Measurements from ENCODE around the gene MSN. TPM values are rescaled to one million over a fixed set of nuclear protein-coding genes. Genes with fewer than 3 reads are reported as not detected.
"Not testable (repeated sequence)": the region's sequence is repeated elsewhere in the genome, so short reads cannot be mapped to it uniquely, and the experiment has no call there.

MSN gene
- polyA plus RNA-seq, 2 donors = 32.9 to 50.4 TPM

DNA sequence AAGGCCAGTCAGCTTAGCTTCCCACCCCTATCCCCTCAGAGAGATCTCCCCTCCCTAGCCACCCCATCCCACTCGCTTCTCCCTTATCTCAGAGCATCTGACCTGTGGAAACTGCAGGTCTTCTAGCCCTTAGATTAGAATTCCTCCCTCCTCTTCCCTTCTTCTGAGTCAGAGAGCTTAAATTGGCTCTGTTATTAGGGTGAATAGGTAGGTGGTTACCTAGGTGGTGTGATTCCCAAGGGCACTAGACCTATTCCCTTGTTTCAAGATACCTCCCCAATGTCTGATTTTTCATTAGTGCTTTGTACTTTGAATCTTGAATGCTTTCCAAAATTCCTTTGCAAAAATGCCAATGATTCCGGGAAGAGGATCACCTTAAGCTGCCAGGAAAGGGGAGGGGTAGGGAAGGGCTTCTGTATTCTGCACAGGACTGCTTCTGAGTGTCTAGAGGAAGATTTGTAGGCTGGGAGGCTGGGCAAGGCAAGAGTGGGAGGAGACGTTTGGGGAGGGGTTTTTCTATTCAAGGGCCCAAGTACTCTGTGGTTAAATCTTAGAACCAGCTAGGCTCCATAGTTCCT lies 24.5 kb upstream of the MSN start:
- H3K36me3 ChIP-seq (ENCODE audit: control insufficient read depth in 2 of 2, insufficient read depth in 2 of 2, low read length in 1 of 2) = no peaks in the 10 kb centered on the region
- peaks cover 0 to 3% of the 10 kb centered on the region in 2 donors for H3K4me1 ChIP-seq (ENCODE audit: control insufficient read depth in 2 of 2, insufficient read depth in 2 of 2, low read length in 1 of 2)
- H3K9me3 ChIP-seq (ENCODE audit: control insufficient read depth in 2 of 2, insufficient read depth in 1 of 2, low read depth in 1 of 2, low read length in 1 of 2) = no peaks in the 10 kb centered on the region
- 20 to 26% methylated on average over 3 of the region's 3 CpGs for WGBS, 2 donors
- H3K27me3 ChIP-seq (ENCODE audit: control insufficient read depth in 1 of 2, insufficient read depth in 2 of 2, low read length in 2 of 2) = no peaks in the 10 kb centered on the region
- no peak overlapping the region for H3K4me3 ChIP-seq (ENCODE audit: low read depth in 1 of 2, low read length in 2 of 2)
- H3K27ac ChIP-seq (ENCODE audit: low read depth in 2 of 2, low read length in 1 of 2) = peak overlapping the region; percentile 45 to 74

DNA sequence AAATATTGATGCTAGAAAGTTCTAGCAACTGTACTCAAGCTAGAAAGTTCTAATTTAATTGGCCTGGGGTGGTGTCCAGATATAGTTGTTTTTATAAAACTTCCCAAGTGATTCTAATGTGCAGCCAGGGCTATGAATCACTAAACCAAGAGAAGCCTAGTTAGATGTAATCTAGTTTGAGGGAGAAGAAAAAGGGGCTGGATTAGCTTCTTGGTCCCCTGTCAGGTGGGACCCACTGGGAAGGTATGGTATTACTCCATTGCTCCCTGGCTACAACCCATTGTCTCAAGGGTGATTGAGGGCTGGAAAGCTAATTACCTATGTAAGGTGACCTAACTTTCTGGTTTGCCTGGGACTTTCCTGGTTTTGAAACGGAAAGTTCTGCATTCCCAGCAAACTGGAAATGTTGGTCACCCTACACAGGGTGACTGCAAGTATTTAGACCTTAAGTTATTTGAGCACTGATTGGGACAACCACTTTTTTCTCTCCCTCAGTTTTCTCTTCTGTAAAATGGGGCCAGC lies 23.9 kb upstream of the MSN start:
- Histone ChIP-seq H3K27me3 (ENCODE audit: control insufficient read depth in 1 of 2, insufficient read depth in 2 of 2, low read length in 2 of 2) (no peaks in the 10 kb centered on the region), H3K4me3 (ENCODE audit: low read depth in 1 of 2, low read length in 2 of 2) (no peak overlapping the region), H3K36me3 (ENCODE audit: control insufficient read depth in 2 of 2, insufficient read depth in 2 of 2, low read length in 1 of 2) (no peaks in the 10 kb centered on the region), H3K27ac (ENCODE audit: low read depth in 2 of 2, low read length in 1 of 2) (peak overlapping the region; percentile 66 to 74), H3K4me1 (ENCODE audit: control insufficient read depth in 2 of 2, insufficient read depth in 2 of 2, low read length in 1 of 2) (peaks cover 0 to 3% of the 10 kb centered on the region in 2 donors), H3K9me3 (ENCODE audit: control insufficient read depth in 2 of 2, insufficient read depth in 1 of 2, low read depth in 1 of 2, low read length in 1 of 2) (no peaks in the 10 kb centered on the region)
- WGBS, 2 donors = 37 to 41% methylated on average over 1 of the region's 1 CpG

DNA sequence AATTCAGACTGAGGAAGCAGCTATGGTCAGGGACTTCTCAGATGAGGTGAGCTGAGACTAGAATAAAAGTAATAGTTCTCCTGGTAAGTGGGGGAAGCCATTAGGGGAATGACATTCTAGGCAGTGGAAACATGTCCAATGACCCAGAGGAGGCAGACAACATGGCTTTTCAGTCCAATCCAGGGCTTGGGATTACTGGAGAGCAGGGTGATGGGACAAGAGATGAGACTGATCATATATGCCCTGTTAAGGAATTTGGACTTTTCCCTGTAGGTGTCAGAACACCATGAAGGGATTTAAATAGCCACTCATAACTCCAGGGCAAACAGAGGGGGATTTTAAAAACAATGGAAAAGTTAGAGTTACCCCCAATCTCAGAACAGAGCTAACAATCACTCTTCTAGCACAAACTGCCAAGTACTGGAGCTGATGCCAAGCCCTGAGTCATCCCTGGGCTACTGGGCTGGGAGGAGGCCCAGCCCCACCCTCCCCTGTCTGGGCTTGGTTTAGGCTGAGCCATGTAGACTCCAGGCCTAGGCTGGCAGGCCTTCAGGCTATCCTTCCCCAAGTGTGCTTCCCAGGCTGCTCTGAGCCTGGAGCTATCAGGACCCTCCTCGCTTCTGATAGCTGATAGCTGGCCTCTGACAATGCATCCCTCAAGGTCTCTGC lies 22.7 kb upstream of the MSN start:
- Histone ChIP-seq H3K9me3 (ENCODE audit: control insufficient read depth in 2 of 2, insufficient read depth in 1 of 2, low read depth in 1 of 2, low read length in 1 of 2) (no peaks in the 10 kb centered on the region), H3K27ac (ENCODE audit: low read depth in 2 of 2, low read length in 1 of 2) (peak overlapping the region; percentile 49 to 74), H3K27me3 (ENCODE audit: control insufficient read depth in 1 of 2, insufficient read depth in 2 of 2, low read length in 2 of 2) (no peaks in the 10 kb centered on the region), H3K4me1 (ENCODE audit: control insufficient read depth in 2 of 2, insufficient read depth in 2 of 2, low read length in 1 of 2) (peaks cover 0 to 3% of the 10 kb centered on the region in 2 donors), H3K36me3 (ENCODE audit: control insufficient read depth in 2 of 2, insufficient read depth in 2 of 2, low read length in 1 of 2) (no peaks in the 10 kb centered on the region), H3K4me3 (ENCODE audit: low read depth in 1 of 2, low read length in 2 of 2) (no peak overlapping the region)
- WGBS, 2 donors = 8 to 19% methylated on average over 1 of the region's 1 CpG

GRCh38 chrX:65647801-65648200 lies 19.7 kb upstream of the MSN start:
- 59 to 82% methylated on average over 3 of the region's 3 CpGs for WGBS, 2 donors
- Histone ChIP-seq H3K9me3 (ENCODE audit: control insufficient read depth in 2 of 2, insufficient read depth in 1 of 2, low read depth in 1 of 2, low read length in 1 of 2) (no peaks in the 10 kb centered on the region), H3K36me3 (ENCODE audit: control insufficient read depth in 2 of 2, insufficient read depth in 2 of 2, low read length in 1 of 2) (no peaks in the 10 kb centered on the region), H3K27me3 (ENCODE audit: control insufficient read depth in 1 of 2, insufficient read depth in 2 of 2, low read length in 2 of 2) (no peaks in the 10 kb centered on the region), H3K4me3 (ENCODE audit: low read depth in 1 of 2, low read length in 2 of 2) (no peak overlapping the region), H3K27ac (ENCODE audit: low read depth in 2 of 2, low read length in 1 of 2) (no peak overlapping the region), H3K4me1 (ENCODE audit: control insufficient read depth in 2 of 2, insufficient read depth in 2 of 2, low read length in 1 of 2) (peaks cover 0 to 3% of the 10 kb centered on the region in 2 donors)

DNA sequence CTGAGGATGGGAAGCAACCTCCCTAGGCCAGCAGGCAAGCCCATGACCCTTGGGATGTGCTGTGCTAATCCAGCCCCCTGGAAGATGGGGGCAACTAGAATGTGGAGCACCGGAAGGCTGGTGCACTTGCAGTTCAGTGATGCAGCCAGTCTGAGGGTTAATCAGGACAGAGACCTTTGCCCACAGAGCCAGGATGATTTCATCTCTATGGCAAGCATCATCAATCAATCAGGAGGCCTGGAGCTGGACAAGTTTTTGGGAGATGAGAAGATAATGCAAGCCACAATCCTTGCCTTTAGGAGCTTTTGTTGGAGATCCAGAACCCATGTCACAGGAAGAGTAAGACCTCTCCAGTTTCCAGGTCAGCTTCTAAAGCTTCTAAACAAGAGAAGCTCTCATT lies 15.4 kb upstream of the MSN start:
- Histone ChIP-seq H3K4me3 (ENCODE audit: low read depth in 1 of 2, low read length in 2 of 2) (no peak overlapping the region), H3K27me3 (ENCODE audit: control insufficient read depth in 1 of 2, insufficient read depth in 2 of 2, low read length in 2 of 2) (no peaks in the 10 kb centered on the region), H3K9me3 (ENCODE audit: control insufficient read depth in 2 of 2, insufficient read depth in 1 of 2, low read depth in 1 of 2, low read length in 1 of 2) (no peaks in the 10 kb centered on the region), H3K4me1 (ENCODE audit: control insufficient read depth in 2 of 2, insufficient read depth in 2 of 2, low read length in 1 of 2) (no peaks in the 10 kb centered on the region), H3K36me3 (ENCODE audit: control insufficient read depth in 2 of 2, insufficient read depth in 2 of 2, low read length in 1 of 2) (no peaks in the 10 kb centered on the region), H3K27ac (ENCODE audit: low read depth in 2 of 2, low read length in 1 of 2) (no peak overlapping the region)
- 81 to 90% methylated on average over 1 of the region's 1 CpG for WGBS, 2 donors

DNA sequence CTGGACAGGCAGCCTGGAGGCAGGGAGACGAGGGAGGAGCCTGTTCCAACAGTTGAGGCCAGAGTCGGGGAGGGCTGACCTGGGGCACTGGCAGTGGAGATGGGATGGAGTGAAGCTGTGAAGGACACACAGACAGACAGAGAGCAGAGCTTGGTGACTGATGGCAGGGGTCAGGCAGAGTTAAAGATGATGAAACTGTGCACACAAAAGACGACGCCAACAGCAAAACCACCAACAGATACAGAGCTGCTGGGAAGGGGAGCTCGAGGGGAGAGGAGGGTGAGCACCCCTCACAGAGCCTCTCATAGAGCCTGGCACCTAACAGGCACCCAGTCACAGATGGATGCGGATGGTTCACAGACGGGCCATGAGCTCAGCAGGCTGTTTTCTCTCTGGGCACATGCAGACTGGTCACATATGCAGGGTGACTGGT lies 10.4 kb upstream of the MSN start:
- H3K36me3 ChIP-seq (ENCODE audit: control insufficient read depth in 2 of 2, insufficient read depth in 2 of 2, low read length in 1 of 2); H3K9me3 ChIP-seq (ENCODE audit: control insufficient read depth in 2 of 2, insufficient read depth in 1 of 2, low read depth in 1 of 2, low read length in 1 of 2); H3K27ac ChIP-seq (ENCODE audit: low read depth in 2 of 2, low read length in 1 of 2); H3K27me3 ChIP-seq (ENCODE audit: control insufficient read depth in 1 of 2, insufficient read depth in 2 of 2, low read length in 2 of 2); H3K4me3 ChIP-seq (ENCODE audit: low read depth in 1 of 2, low read length in 2 of 2); H3K4me1 ChIP-seq (ENCODE audit: control insufficient read depth in 2 of 2, insufficient read depth in 2 of 2, low read length in 1 of 2): not testable (repeated sequence)
- 65 to 66% methylated on average over 4 of the region's 7 CpGs for WGBS, 2 donors

- Histone ChIP-seq H3K27ac (ENCODE audit: low read depth in 2 of 2, low read length in 1 of 2) (no peak overlapping the region), H3K27me3 (ENCODE audit: control insufficient read depth in 1 of 2, insufficient read depth in 2 of 2, low read length in 2 of 2) (peaks cover 0 to 2% of the 10 kb centered on the region in 2 donors), H3K4me3 (ENCODE audit: low read depth in 1 of 2, low read length in 2 of 2) (no peak overlapping the region), H3K9me3 (ENCODE audit: control insufficient read depth in 2 of 2, insufficient read depth in 1 of 2, low read depth in 1 of 2, low read length in 1 of 2) (no peaks in the 10 kb centered on the region), H3K4me1 (ENCODE audit: control insufficient read depth in 2 of 2, insufficient read depth in 2 of 2, low read length in 1 of 2) (no peaks in the 10 kb centered on the region), H3K36me3 (ENCODE audit: control insufficient read depth in 2 of 2, insufficient read depth in 2 of 2, low read length in 1 of 2) (no peaks in the 10 kb centered on the region)
- 69 to 93% methylated on average over 5 of the region's 5 CpGs for WGBS, 2 donors
These were observed 9.8 kb upstream of the MSN start for GRCh38 chrX:65657659-65658058.

DNA sequence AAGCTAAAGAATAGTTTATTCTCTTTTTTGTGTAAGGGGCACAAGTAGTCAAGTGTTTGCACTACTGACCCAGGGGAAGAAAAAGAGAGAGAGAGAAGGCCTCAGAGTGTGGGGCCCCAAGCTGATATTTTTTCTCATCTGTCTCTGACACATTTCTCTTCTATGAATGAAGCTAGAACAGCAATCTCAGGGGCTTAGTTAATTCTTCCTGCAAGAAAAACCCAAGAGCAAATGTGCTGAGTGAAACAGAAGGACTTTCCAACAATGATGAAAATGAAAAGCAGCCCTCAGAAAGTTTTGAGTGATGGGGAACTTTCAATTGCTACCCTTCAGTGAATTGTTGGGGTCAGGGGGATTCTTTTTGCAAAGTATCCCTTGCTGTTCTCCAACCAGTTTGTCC lies 9.2 kb upstream of the MSN start:
- Histone ChIP-seq H3K9me3 (ENCODE audit: control insufficient read depth in 2 of 2, insufficient read depth in 1 of 2, low read depth in 1 of 2, low read length in 1 of 2) (no peaks in the 10 kb centered on the region), H3K4me3 (ENCODE audit: low read depth in 1 of 2, low read length in 2 of 2) (no peak overlapping the region), H3K4me1 (ENCODE audit: control insufficient read depth in 2 of 2, insufficient read depth in 2 of 2, low read length in 1 of 2) (no peaks in the 10 kb centered on the region), H3K27ac (ENCODE audit: low read depth in 2 of 2, low read length in 1 of 2) (no peak overlapping the region), H3K27me3 (ENCODE audit: control insufficient read depth in 1 of 2, insufficient read depth in 2 of 2, low read length in 2 of 2) (peaks cover 0 to 2% of the 10 kb centered on the region in 2 donors), H3K36me3 (ENCODE audit: control insufficient read depth in 2 of 2, insufficient read depth in 2 of 2, low read length in 1 of 2) (no peaks in the 10 kb centered on the region)

DNA sequence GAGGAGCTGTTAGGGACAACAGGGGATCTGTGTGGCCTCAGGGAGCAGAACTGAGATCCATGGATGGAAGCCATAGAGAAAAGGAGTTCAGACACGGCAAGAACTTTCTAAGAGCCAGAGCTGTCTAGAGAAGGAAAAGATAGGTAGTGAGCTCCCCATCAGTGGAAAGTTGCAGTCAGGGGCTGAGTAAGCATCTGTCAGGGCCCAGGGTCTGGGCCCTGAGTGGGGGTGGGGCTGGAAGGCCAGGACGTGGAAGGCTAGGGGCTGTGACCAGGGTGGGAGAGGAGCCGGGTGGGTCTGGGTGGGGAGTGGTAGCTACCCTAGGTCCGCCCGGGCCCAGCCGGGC lies 324 bp upstream of the MSN start:
- Histone ChIP-seq H3K27me3 (ENCODE audit: control insufficient read depth in 1 of 2, insufficient read depth in 2 of 2, low read length in 2 of 2) (no peaks in the 10 kb centered on the region), H3K9me3 (ENCODE audit: control insufficient read depth in 2 of 2, insufficient read depth in 1 of 2, low read depth in 1 of 2, low read length in 1 of 2) (no peaks in the 10 kb centered on the region), H3K4me1 (ENCODE audit: control insufficient read depth in 2 of 2, insufficient read depth in 2 of 2, low read length in 1 of 2) (no peaks in the 10 kb centered on the region), H3K4me3 (ENCODE audit: low read depth in 1 of 2, low read length in 2 of 2) (no peak overlapping the region), H3K27ac (ENCODE audit: low read depth in 2 of 2, low read length in 1 of 2) (peak overlapping the region; percentile 6 to 88), H3K36me3 (ENCODE audit: control insufficient read depth in 2 of 2, insufficient read depth in 2 of 2, low read length in 1 of 2) (no peaks in the 10 kb centered on the region)
- WGBS, 2 donors = 4 to 21% methylated on average over 6 of the region's 6 CpGs
